HCT116 (cell line): ENCODE measurements around the gene SLC24A3.

Experiments
- ATF3 ChIP-seq: IDR thresholded peaks from 2 replicates; pipeline ENCODE4 v1.6.1; 2012
- CTCF ChIP-seq, 3 experiments: fragments of 200-600 bp in 1 of 3; sonication (generic) in 1 of 3; IDR thresholded peaks in 2 of 3; conservative IDR thresholded peaks in 1 of 3; 2 replicates each; pipeline ENCODE4 v1.5.1; 2012 to 2017; ENCODE audit warnings: low read depth in 2 of 3, low read length in 2 of 3, antibody characterized with exemption in 1 of 3, borderline replicate concordance in 1 of 3, control low read depth in 1 of 3, mild to moderate bottlenecking in 1 of 3, mixed read lengths in 1 of 3, mixed run types in 1 of 3, moderate library complexity in 1 of 3; ENCODE audit not compliant: insufficient read depth in 1 of 3
- EZH2phosphoT487 ChIP-seq: fragments of 200-600 bp; IDR thresholded peaks from 2 replicates; pipeline ENCODE4 v1.6.1; 2018; ENCODE audit warnings: antibody characterized with exemption, borderline replicate concordance
- RAD21 ChIP-seq: IDR thresholded peaks from 2 replicates; pipeline ENCODE4 v1.6.1; 2012; ENCODE audit warnings: low read depth, mild to moderate bottlenecking
- YY1 ChIP-seq: IDR thresholded peaks from 2 replicates; pipeline ENCODE4 v1.6.1; 2011; ENCODE audit warnings: low read length, low read depth, moderate library complexity, mild to moderate bottlenecking; ENCODE audit not compliant: insufficient replicate concordance; ENCODE audit errors: extremely low read depth
- TF ChIP-seq, protein P1 (sequence below): IDR thresholded peaks from 2 replicates; pipeline ENCODE4 v1.6.1; 2012; ENCODE audit warnings: low read depth
- TF ChIP-seq, protein P2 (sequence below): IDR thresholded peaks from 2 replicates; pipeline ENCODE4 v1.6.1; 2011; ENCODE audit warnings: mild to moderate bottlenecking, low read length, moderate library complexity; ENCODE audit not compliant: insufficient replicate concordance; ENCODE audit errors: extremely low read depth

DNA sequence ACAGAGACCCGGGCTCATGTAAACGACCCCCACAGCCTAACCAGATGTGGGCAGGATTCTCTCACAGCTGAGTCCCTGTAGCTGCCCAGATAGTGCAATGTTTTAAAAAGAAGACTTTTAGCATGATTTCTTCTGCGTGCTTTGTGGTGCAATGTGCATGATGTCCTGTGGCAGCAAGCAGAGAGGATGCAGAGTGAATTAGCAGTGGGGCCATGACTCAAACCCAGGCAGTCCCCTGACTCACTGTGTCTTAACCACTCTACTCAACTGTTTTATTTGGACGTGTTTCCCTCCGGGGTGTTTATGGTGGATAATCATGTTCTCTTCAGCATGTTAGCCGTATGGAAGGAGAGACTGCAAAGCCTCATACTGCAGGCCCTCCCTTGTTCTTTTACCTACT is 247.9 kb downstream of the SLC24A3 start:
- no peak for TF ChIP-seq YY1
- TF ChIP-seq ATF3 = no peak
- TF ChIP-seq CTCF (IDR thresholded peaks at IDR 0.05 in 2 of 3, conservative IDR thresholded peaks at IDR 0.05 in 1 of 3; ENCODE audit: borderline replicate concordance in 1 of 3, insufficient read depth in 1 of 3, low read depth in 2 of 3, low read length in 2 of 3) = no peak
- TF ChIP-seq RAD21 = no peak
- TF ChIP-seq EZH2phosphoT487 = no peak
- TF ChIP-seq, protein P1, sequence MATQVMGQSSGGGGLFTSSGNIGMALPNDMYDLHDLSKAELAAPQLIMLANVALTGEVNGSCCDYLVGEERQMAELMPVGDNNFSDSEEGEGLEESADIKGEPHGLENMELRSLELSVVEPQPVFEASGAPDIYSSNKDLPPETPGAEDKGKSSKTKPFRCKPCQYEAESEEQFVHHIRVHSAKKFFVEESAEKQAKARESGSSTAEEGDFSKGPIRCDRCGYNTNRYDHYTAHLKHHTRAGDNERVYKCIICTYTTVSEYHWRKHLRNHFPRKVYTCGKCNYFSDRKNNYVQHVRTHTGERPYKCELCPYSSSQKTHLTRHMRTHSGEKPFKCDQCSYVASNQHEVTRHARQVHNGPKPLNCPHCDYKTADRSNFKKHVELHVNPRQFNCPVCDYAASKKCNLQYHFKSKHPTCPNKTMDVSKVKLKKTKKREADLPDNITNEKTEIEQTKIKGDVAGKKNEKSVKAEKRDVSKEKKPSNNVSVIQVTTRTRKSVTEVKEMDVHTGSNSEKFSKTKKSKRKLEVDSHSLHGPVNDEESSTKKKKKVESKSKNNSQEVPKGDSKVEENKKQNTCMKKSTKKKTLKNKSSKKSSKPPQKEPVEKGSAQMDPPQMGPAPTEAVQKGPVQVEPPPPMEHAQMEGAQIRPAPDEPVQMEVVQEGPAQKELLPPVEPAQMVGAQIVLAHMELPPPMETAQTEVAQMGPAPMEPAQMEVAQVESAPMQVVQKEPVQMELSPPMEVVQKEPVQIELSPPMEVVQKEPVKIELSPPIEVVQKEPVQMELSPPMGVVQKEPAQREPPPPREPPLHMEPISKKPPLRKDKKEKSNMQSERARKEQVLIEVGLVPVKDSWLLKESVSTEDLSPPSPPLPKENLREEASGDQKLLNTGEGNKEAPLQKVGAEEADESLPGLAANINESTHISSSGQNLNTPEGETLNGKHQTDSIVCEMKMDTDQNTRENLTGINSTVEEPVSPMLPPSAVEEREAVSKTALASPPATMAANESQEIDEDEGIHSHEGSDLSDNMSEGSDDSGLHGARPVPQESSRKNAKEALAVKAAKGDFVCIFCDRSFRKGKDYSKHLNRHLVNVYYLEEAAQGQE = no peak
- TF ChIP-seq, protein P2, sequence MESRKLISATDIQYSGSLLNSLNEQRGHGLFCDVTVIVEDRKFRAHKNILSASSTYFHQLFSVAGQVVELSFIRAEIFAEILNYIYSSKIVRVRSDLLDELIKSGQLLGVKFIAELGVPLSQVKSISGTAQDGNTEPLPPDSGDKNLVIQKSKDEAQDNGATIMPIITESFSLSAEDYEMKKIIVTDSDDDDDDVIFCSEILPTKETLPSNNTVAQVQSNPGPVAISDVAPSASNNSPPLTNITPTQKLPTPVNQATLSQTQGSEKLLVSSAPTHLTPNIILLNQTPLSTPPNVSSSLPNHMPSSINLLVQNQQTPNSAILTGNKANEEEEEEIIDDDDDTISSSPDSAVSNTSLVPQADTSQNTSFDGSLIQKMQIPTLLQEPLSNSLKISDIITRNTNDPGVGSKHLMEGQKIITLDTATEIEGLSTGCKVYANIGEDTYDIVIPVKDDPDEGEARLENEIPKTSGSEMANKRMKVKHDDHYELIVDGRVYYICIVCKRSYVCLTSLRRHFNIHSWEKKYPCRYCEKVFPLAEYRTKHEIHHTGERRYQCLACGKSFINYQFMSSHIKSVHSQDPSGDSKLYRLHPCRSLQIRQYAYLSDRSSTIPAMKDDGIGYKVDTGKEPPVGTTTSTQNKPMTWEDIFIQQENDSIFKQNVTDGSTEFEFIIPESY = no peak
